ENCODE data around the gene DUSP2. TPM values are rescaled to one million over a fixed set of nuclear protein-coding genes. Genes with fewer than 3 reads are reported as not detected.
A peak's percentile ranks its signal among the peaks of the same experiment; 100 is the strongest.
"Not testable (repeated sequence)": the region's sequence is repeated elsewhere in the genome, so short reads cannot be mapped to it uniquely, and the experiment has no call there.

DUSP2 gene
- total RNA-seq, 1 donor from 2014 or later: 0.53 TPM

DNA sequence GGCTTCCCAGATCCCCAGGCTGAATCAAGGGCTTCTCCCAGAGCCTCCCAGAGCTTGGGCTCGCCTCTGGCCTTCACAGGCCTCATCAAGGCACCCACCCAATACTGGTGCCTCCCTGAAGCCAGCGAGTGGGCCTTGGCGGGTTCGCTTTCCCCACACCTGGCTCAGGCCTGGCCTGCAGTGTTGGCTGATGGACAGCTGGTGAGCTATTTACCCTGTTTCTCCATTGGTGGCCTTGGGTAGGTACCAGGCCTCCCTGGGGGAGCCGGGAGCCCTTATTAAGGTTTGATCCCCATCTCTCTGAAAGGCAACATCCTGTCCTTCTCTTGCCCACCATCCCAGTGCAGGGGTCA, 18.2 kb upstream of the DUSP2 start:
- no peak for DNase-seq (ENCODE audit: low read depth, low spot score)

DNA sequence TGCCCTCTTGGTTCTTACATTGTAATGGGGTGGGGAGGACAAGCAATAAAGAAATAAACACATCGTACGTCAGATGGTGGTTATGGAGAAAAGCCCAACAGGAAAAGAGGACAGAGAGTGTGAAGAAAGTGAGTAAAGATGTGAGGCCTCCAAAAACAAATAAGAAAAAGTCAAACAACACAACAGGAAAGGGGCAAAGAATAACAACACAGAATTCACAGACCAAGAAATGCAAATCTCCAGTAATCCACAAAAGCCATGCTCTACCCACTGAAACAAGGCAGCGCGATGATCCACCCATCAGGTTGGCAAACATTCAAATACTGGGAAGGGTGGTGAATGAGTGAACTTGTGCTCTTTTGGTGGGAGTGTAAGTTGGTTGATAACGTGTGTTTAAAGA, 16.7 kb upstream of the DUSP2 start:
- DNase-seq (ENCODE audit: low read depth, low spot score): no peak

DNA sequence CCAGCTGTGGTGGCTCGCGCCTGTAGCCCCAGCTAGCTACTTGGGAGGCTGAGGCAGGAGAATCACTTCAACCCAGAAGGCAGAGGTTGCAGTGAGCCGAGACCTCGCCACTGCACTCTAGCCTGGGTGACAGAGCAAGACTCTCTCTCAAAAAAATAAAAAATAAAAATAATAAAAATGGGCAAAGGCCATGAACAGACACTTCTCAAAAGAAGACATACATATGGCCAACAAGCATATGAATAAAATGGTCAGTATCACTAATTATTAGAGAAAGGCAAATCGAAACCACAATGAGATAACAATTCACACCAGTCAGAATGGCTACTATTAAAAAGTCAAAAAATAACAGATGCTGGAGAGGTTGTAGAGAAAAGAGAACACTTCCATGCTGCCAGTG, 15.1 kb upstream of the DUSP2 start:
- DNase-seq (ENCODE audit: low read depth, low spot score): not testable (repeated sequence)

DNA sequence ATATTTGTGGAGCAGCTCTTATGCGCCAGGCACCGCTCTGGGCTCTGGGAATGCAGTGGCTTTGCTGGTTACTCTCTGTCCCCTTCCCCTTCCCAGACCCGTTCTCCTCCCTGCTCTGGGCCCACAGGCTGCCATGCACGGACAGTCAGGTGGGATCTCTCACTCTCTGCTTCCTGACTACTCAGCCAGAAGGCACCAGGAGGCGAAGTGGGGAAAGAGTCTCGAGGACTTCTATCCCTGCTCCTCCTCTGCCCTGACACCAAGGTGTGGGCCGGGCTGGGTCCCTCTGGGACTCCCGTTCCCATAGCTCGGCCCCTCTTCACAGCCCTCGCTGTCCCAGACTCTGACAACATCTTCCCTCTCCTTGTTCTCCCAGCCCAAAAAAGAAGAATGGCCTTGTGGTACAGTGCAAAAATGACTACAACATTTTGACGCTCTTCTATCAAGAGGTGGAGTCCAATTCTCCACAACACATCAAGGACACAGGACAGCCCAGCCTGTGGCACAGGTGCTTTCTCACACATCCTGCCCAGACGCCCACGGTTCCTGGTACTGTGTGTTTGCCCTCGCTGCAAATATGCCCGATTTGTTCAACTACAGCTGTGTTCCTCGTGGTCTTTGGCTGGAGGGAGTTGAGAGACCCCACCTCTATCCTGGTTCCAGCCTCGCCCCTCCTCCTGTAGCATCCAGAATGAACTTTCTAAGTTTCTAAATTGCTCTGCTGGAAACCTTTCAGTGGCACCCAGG, 14.0 kb upstream of the DUSP2 start:
- DNase-seq (ENCODE audit: low read depth, low spot score): no peak

DNA sequence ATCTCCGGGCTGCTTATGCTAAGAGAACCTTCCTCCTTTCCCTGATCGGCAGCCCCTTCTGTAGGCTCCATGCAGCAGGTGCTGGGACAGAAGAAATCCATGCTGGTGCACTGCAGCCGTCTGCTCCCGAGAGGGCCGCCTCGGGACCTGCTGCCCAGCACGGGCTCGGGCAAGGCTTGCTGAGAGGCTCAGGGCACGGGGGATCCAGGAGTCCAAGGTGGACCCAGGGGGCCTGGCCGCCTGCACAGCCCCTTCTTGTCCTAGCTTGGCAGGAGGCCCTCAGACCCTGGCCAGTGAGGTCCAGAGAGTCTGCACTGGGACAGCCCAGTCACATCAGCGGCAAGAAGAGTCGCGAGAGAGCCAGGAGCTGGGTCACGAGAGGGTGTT, 13.3 kb upstream of the DUSP2 start:
- DNase-seq (ENCODE audit: low read depth, low spot score): no peak

DNA sequence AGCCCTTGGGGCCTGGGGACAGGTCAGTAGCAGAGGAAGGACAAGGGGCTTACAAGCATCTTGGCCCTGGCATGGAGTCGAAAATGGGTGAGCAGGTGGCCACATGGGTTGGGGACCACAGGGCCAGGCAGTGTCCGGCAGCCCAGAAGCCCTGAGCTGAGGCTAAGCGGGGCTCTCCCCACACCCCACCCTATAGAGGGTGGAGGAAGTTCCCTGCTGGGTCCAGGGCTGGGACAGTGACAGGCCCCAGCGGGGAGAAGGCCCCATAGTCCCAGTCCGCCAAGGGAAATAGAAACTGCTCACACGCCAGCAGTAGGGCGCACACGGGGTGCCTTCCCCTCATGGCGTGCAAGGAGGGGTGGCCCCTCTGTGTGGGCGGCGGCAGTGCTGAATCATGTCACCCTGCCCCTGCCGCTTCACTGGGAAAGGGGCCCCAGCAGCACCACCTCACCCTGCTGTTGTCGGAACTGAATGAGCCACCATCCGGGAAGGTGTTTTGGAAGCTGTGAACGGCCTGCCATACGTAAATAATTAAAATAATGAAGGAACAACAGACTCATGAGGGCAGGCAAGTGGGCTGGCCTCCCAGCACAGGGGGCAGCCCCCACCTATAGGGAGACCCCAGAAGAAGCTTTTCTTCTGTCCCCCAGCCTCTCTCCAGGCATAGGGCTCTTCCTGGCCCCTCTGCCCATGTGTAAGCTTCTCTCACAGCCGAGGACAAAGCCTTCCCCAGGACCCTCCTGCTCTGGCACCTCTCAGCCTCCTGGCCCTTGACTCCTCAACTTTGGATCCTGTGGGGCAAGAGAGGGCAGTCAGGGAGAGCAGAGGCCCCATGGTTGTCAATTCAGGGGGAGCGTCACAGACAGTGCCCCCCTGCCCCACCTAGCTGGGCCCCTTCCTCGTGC, 12.7 kb upstream of the DUSP2 start:
- no peak for DNase-seq (ENCODE audit: low read depth, low spot score)

DNA sequence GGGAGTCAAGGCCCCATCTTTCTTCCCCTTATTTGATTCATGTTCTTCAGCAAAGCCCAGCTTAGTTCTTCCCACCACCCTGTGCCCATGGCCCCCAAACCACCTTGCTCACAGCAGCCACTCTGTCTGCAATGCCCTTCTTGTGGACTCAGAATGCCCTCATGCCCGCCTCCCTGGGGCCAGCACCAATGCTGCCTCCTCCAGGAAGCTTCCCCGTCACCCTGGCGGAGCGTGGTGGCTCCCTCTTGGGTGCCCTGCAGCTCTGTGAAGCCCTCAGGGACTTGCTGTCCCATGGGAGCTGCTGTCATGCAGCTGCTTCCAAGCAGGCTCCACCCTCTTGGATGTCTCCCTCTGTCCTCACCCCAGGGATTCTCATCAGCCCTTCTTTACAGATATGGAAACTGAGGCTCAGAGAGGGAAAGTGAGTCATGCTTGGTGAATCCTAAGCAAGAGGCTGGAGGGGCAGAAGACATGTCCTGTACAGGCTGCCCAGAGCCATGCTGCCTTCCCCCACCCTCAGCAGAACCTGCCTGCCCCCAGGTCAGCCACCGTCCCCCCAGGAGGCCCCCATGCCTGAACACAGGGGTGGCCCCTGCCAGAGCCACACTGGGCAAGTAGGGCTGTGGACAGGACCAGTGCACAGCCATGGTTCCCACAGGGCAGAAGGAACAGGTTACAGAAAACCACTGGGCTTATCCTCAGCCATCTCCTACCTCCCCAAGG, 11.8 kb upstream of the DUSP2 start:
- no peak for DNase-seq (ENCODE audit: low read depth, low spot score)

DNA sequence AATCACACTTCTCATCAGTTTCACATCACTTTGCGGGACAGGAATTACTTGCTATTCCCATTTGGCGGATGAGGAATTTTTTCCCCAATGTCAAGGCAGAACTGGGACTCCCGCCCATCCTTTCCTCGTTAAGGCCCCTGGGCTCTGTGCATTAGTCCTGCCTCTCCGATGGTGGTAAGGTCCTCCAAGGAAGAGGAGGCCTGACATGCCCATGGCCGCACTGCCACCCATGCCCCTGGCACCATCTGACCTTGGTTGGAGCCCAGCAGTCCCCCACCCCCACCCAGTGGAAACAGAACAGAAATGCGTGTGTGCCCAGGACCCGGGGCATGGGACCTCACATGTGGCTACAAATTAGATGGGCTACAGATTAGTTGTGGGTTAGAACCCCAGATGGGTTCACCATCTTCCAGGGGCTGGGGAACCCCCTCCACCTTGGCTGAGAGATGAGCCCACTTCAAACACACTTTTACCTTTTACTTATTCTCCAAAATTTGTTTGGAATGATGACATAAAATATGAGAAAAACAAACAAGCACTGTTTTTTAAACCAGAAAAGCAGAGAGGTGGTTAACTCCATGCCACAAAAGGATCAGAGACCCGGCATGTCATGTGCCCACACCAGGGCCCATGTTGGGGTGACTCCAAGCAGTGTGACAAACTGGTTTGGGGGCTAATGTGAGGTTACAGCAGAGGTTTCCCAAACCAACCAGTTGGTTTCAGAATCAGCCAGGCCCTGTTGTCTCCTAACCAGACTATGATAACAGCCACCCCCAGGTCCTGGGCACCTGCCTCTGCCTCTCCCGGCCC, 11.0 kb upstream of the DUSP2 start:
- no peak for DNase-seq (ENCODE audit: low read depth, low spot score)

DNA sequence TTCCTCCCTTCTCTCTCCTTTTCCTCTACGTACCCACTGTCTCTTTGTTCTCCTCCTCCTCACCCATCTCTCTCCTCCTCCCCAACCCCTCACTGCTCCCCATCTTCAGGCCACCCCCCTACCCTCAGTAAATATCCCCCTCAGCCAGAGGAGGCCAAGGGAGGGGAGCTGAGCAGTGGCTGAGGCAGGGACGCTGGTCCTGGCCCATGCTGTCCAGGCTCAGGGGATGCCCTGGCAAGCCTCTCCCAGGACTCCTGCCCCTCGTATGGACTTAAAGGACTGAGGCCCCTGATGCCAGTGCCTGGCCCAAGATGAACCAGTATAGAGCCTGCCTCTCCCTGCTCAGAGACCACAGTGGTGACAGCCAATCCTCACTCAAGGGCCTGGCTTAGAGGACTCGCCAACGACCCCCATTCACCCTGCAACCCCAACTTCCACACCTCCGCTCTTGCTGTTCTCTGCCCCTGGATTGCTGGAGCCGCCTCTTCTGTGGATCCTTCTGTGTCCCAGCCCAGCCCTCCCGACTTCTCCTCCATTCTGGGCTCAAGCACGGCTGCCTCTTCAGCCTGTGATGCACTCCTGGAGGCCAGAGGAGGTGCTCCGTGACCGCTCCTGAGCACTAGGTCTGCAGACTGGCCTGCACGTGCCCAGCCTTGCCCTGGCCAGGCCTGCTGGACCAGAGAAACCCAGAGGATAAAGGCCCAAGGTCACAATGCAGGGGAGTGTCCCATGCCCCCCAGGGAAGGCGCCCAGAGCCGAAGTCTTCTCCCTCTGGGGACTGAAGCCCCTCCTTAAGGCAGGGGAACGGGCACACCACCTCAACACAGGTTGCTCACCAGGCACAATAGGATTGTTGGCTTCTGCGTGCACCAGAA, 9.5 kb upstream of the DUSP2 start:
- DNase-seq (ENCODE audit: low read depth, low spot score): no peak

DNA sequence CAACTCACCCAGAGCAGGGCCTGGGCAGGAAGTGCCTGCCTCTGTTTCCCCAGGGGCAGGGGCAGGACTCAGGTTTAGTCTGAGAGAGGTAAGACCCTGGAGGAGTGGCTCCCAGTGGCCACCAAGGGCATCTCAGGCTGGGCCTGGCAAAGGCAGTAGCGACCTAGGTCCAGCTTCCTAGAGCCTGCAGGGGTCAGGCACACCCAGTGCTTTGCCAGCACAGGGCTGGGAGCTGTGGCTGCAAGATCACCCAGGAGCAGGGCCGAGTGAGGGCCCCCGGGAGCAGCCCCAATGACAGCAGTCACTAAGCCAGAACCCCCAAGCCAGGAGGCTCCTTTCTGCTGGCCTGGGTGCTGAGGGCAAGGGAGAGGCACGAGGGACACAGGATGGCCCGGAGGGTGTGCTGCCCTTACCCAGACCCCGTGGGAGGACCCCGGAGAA, 8.8 kb upstream of the DUSP2 start:
- DNase-seq (ENCODE audit: low read depth, low spot score): no peak

DNA sequence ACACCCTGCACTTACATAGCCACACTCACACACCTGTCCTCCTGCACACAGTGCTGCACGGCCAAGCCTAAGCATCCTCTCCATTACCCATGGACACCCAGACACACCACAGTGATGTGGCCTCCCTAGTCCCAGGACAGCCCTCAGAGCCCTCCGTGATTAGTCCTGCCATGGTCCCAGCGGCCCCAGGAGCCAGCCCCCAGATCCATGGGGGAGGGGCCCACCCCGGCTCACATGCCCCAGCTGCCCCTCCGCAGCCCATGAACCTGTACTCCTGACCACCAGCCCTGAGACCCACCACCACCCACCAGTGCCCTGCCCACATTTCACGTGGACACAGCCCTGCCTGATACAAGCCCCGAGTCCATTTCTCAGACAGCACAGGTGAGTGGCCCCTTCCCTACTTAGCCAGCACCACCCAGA, 8.1 kb upstream of the DUSP2 start:
- no peak for DNase-seq (ENCODE audit: low read depth, low spot score)

DNA sequence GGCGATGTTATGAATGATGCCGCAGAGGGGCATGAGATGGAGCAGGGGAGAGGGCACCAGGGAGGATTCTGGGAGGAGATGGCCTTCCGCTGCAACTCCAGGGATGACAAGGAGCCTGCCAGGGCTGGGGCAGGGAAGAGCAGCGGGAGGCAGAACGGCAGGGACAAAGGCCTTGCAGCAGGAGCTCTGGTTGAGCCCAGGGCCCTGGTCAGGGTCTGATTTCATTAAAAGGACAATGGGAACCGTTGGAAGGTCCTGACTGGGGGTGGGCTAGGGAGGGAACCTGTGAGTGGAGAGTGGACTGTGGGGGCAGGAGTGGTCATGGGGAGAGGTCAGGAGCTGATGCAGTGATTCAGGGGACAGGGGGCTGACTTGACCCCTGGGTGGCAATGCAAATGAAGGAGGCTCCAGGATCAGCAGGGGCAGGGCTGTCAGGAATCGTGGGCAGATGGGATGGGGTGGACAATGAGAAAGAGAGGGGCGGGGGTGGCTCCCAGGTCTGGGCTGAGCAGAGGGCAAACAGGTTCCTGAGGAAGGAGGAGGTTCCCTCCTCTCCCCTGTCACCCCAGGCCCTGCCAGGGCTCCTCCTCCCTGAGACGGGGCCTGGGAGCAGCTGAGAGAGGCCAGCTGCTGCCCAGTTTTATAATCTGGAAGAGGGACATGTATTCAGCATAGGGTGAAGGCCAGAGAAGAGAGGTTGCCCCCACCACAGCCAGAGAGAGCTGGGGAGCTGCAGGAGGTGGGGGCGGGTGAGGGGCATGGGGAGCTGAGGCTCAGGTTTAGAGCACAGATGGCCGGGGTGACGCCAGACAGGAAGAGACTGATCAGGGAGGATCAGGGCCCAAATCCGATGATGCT, 7.3 kb upstream of the DUSP2 start:
- no peak for DNase-seq (ENCODE audit: low read depth, low spot score)

DNA sequence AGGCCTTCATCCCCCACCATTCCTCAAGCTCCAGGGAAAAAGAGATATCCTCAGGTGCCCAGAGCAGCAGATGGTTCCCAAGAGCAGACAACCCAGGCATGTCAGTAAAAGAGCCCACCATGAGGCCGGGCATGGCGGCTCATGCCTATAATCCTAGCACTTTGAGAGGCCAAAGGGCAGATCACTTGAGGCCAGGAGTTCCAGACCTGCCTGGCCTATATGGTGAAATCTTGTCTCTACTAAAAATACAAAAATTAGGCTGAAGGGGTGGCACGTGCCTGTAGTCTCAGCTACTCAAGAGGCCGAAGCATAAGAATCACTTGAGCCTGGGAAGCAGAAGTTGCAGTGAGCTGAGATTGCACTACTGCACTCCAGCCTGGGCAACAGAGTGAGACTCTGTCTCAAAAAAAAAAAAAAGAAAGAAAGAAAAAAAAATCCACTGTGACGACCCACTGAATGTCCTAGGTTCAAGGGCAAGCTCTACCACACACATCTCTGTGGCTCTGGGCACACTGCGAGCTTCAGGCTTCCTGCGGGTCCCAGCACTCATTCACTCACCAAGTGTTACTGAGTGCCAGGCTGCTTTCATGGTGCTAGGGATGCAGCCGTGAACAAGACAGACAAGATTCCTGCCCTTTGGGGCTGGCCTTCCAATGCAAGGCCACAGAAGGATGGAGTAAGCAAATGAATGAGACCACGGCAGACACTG, 6.5 kb upstream of the DUSP2 start:
- no peak for DNase-seq (ENCODE audit: low read depth, low spot score)

DNA sequence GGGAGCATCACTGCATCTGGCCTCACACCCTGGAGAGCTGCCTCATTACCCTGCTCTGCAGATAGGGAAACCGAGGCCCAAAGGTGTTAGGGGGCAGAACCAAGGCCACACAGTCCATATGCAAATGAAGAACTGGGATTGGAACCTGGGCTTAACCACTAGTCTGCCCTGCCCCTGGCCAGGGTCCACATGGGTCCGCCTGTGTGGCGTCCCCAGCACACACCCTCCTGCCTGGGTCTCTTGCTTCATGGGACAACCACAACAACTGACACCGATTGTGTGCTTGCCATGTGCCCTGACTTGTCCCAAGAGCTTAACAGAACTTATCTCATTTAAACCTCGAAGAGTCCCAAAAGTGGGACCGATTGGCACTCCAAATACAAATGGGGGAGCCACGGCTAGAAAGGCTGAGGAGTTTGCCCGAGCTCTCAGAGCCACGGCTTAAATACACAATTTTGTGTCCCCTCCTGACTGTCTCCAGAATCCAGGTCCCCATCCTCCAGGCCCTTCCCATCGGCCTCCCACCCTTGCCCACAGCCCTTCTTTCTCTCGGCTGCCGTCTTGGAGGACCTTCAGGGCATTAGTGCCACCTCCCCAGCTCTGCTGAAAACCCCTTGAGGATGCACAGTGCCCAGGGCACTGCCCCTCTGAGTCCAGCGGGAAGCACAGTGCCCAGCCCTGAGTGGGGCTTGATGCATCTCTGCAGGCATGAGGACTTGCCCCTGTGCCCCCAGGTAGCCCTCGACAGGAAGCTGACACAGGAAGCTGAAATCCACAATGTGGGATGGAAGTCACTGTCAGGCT, 5.8 kb upstream of the DUSP2 start:
- DNase-seq (ENCODE audit: low read depth, low spot score): no peak

DNA sequence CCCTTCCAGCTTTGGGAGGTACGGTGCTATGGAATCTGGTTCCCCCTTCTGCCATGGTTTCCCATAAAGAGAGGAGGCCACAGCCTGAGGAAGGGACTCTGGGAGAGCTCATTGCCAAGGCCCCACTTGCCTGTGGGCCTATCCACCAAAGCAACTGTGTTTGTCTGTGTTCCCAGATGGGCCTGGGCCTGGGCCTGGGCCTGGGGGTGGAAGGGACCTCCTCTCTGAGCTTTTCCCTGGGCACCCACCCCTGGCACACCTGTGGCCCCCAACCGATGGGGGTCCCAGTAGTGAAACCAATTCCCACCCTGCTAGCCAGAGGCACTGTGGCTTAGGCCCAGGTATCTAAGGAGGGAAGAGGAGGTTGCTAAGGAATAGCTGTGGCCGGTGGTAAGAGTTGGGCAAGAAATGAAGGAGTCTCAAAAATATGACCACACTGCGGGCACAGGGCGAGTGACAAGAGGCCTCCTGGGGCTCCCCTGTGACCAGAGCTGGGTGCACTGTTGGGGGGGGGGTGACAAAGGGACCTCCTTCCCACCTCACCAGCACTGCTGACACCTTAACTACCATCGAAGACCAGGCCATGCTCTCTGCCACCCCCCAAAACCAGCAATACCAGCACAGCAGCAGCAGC, 4.9 kb upstream of the DUSP2 start:
- no peak for DNase-seq (ENCODE audit: low read depth, low spot score)

DNA sequence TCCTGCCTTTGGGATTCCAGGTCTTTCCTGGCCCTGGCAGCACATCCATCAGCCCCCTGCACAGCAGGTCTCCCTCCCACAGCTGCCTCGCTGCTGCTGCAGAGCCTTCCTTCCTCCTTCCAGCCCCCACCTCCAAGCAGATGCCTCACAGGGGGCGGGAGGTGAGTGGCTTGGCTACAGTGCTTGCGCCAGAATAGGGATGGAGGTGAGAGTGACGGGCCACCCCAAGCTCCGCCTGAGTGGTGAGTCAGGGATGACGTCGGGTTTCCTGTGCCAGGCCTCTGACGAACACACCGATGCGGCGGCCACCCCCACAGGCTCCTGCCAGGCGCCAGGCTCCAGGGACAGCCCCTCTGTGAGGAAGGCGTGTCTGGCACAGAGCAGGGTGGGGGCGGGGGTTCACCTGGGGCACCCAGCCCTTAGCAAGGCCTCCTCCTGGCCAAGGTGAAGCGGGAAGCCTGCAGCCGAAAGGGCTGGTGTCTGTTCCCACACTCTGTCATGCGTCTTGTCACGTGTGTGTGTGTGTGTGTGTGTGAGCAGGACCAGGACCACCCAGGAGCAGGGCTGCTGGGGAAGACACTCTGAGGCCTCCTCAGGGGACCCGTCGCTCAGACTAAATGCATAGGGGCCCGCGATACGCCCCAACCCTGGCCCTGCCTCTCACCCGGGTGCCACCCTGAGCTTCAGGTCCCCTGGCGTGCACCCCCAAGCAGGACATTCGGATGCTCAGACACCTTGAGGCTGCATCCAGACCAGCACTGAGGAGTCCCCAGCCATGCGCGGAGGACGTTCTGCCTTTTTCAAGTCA, 3.4 kb upstream of the DUSP2 start:
- peak; percentile 52 for DNase-seq (ENCODE audit: low read depth, low spot score)
